ENCODE results near the gene BOK. TPM values are rescaled to one million over a fixed set of nuclear protein-coding genes. Genes with fewer than 3 reads are reported as not detected.

Gene BOK
- total RNA-seq, 1 experiment from 2014 or later = 33.9 TPM

DNA sequence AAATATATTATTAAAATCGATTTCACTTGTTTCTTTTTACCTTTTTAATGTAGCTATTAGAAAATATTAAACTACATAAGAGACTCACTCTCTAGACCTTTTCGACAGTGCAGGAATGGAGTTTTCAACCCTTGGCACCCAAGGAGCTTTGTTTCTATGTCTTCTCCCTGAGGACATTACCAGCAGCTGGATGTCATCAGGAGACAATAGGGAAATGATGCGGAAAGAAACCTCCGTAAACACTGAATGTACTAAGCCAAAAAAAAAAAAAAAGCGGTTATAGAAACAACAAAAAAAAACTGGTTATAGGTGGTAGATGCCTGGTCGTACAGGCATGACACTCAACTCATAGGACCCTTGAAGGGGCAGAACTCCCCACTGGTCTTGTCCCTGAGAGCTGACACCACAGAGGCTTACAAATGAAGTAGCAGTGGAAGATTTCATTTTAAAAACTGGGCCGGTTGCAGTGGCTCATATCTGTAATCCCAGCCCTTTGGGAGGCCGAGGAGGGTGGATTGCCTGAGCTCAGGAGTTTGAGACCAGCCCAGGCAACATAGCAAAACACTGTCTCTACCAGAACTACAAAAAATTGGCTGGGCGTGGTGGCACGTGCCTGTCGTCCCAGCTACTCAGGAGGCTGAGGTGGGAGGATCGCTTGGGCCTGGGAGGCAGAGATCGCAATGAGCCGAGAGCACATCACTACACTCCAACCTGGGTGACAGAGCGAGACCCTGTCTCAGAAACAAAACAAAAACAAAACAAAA, 54.7 kb downstream of the BOK start:
- no peak overlapping the region for H3K27ac ChIP-seq (ENCODE audit: insufficient read length, low read depth, low read length)
- H4K5ac ChIP-seq (ENCODE audit: insufficient read length, low read depth, low read length) = no peak overlapping the region
- no peak overlapping the region for H3K4ac ChIP-seq (ENCODE audit: low read depth, low read length)
- Mint-ChIP-seq H3K9me3 (no peaks in the 10 kb centered on the region), H3K36me3 (ENCODE audit: insufficient read depth in 1 of 3, low read depth in 3 of 3) (peaks cover 0 to 7% (median 4%) of the 10 kb centered on the region in 3 experiments; a peak in 4 of 7 replicates), H3K27me3 (ENCODE audit: low read depth) (no peaks in the 10 kb centered on the region), H3K4me1 (peaks cover 18 to 20% of the 10 kb centered on the region in 2 experiments), H3K4me3 (no peak overlapping the region), H3K27ac (0 out of 7 replicates have a peak overlapping the region, but pooled peaks of 1 of the 3 experiments have one; percentile 39)
- no peak overlapping the region for H4K91ac ChIP-seq (ENCODE audit: insufficient read length, low read depth, low read length)
- no peak overlapping the region for H3K14ac ChIP-seq (ENCODE audit: insufficient read depth, low read length)
- no peak overlapping the region for H4K8ac ChIP-seq (replicated peaks; ENCODE audit: insufficient read length, low read depth, low read length)
- H4K20me1 ChIP-seq (ENCODE audit: control insufficient read depth, insufficient read depth, insufficient read length) = no peaks in the 10 kb centered on the region
- H3K23me2 ChIP-seq (ENCODE audit: insufficient read length, low read depth, low read length, poor library complexity, severe bottlenecking) = peaks cover 6% of the 10 kb centered on the region
- no peak overlapping the region for H2BK5ac ChIP-seq (ENCODE audit: insufficient read length, low read length)
- H3K18ac ChIP-seq (ENCODE audit: insufficient read length, low read depth, low read length) = no peak overlapping the region
- TF ChIP-seq, protein P1, sequence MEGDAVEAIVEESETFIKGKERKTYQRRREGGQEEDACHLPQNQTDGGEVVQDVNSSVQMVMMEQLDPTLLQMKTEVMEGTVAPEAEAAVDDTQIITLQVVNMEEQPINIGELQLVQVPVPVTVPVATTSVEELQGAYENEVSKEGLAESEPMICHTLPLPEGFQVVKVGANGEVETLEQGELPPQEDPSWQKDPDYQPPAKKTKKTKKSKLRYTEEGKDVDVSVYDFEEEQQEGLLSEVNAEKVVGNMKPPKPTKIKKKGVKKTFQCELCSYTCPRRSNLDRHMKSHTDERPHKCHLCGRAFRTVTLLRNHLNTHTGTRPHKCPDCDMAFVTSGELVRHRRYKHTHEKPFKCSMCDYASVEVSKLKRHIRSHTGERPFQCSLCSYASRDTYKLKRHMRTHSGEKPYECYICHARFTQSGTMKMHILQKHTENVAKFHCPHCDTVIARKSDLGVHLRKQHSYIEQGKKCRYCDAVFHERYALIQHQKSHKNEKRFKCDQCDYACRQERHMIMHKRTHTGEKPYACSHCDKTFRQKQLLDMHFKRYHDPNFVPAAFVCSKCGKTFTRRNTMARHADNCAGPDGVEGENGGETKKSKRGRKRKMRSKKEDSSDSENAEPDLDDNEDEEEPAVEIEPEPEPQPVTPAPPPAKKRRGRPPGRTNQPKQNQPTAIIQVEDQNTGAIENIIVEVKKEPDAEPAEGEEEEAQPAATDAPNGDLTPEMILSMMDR (conservative IDR thresholded peaks at IDR 0.05) = no peak
- H3K27me3 ChIP-seq (ENCODE audit: insufficient read depth, low read length) = no peaks in the 10 kb centered on the region
- H2BK15ac ChIP-seq (ENCODE audit: low read depth, low read length) = no peak overlapping the region
- no peak overlapping the region for H3K56ac ChIP-seq (ENCODE audit: insufficient read length, low read depth, low read length)
- H2BK120ac ChIP-seq (ENCODE audit: low read depth, low read length, poor library complexity, severe bottlenecking) = no peak overlapping the region
- no peak overlapping the region for H3T11ph ChIP-seq (ENCODE audit: low read length)
- no peak overlapping the region for H3K4me2 ChIP-seq (ENCODE audit: insufficient read depth, insufficient read length, low read length)
- no peak overlapping the region for H2AK5ac ChIP-seq (ENCODE audit: insufficient read length, low read length)
- no peak overlapping the region for H3K9ac ChIP-seq (ENCODE audit: extremely low read depth, insufficient read length, low read length)
- WGBS (ENCODE audit: extremely low coverage, insufficient read length, low lambda C conversion rate) = no CpG with 5 or more reads among the region's 15 CpGs
- H3K4me1 ChIP-seq (ENCODE audit: insufficient read depth, low read length) = peaks cover 4% of the 10 kb centered on the region; the same call in 1 of the 2 replicates
- no peak overlapping the region for H2BK20ac ChIP-seq (ENCODE audit: low read depth, low read length, poor library complexity, severe bottlenecking)
- DNase-seq = no peak
- no peaks in the 10 kb centered on the region for H3K79me1 ChIP-seq (ENCODE audit: insufficient read depth, low read depth, low read length, poor library complexity, severe bottlenecking)
- H3K9me3 ChIP-seq (ENCODE audit: control insufficient read depth, low read depth, low read length) = no peaks in the 10 kb centered on the region
- no peak overlapping the region for H3K23ac ChIP-seq (ENCODE audit: insufficient read length, low read depth, low read length)
- no peak overlapping the region for H2BK12ac ChIP-seq (ENCODE audit: insufficient read length, low read depth, low read length)
- H3K79me2 ChIP-seq (ENCODE audit: insufficient read depth, low read length) = no peaks in the 10 kb centered on the region; the same call in 1 of the 2 replicates
- no peak overlapping the region for H2AFZ ChIP-seq (ENCODE audit: low read length)
